ENCODE measurements around the gene LYPD6B. TPM values are rescaled to one million over a fixed set of nuclear protein-coding genes. Genes with fewer than 3 reads are reported as not detected.

The LYPD6B gene
- polyA plus RNA-seq, 2 donors, result 2.3 to 4.9 TPM

DNA sequence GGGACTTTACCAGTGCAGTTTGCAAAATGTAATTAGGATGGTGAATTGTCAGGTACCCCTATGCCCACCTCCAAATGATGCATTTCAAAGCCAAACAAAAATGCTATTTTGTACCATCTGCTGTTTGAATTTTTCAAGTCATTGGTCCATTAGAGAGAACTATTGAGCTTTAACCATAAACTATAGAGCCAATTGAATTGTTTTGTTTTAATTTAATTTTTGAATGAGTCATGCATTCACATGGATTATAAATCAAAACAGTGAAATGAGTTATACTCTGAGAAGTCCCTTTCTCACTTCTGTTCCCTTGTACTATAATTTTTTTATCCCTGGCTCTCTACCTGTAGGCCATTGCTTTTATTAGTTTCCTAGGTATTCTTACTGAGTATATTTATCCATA lies 151.3 kb downstream of the LYPD6B start:
- H3K27ac ChIP-seq (ENCODE audit: low read depth in 2 of 2, low read length in 1 of 2), result no peak overlapping the region
- no peak overlapping the region for H3K4me3 ChIP-seq (ENCODE audit: low read depth in 1 of 2, low read length in 2 of 2)
- no peaks in the 10 kb centered on the region for H3K9me3 ChIP-seq (ENCODE audit: control insufficient read depth in 2 of 2, insufficient read depth in 1 of 2, low read depth in 1 of 2, low read length in 1 of 2)
- H3K27me3 ChIP-seq (ENCODE audit: control insufficient read depth in 1 of 2, insufficient read depth in 2 of 2, low read length in 2 of 2), result no peaks in the 10 kb centered on the region
- H3K36me3 ChIP-seq (ENCODE audit: control insufficient read depth in 2 of 2, insufficient read depth in 2 of 2, low read length in 1 of 2), result no peaks in the 10 kb centered on the region
- H3K4me1 ChIP-seq (ENCODE audit: control insufficient read depth in 2 of 2, insufficient read depth in 2 of 2, low read length in 1 of 2), result no peaks in the 10 kb centered on the region

GRCh38 chr2:149191915-149192314 lies 153.4 kb downstream of the LYPD6B start:
- Histone ChIP-seq H3K36me3 (ENCODE audit: control insufficient read depth in 2 of 2, insufficient read depth in 2 of 2, low read length in 1 of 2) (no peaks in the 10 kb centered on the region), H3K27me3 (ENCODE audit: control insufficient read depth in 1 of 2, insufficient read depth in 2 of 2, low read length in 2 of 2) (no peaks in the 10 kb centered on the region), H3K4me1 (ENCODE audit: control insufficient read depth in 2 of 2, insufficient read depth in 2 of 2, low read length in 1 of 2) (no peaks in the 10 kb centered on the region), H3K9me3 (ENCODE audit: control insufficient read depth in 2 of 2, insufficient read depth in 1 of 2, low read depth in 1 of 2, low read length in 1 of 2) (no peaks in the 10 kb centered on the region), H3K4me3 (ENCODE audit: low read depth in 1 of 2, low read length in 2 of 2) (no peak overlapping the region), H3K27ac (ENCODE audit: low read depth in 2 of 2, low read length in 1 of 2) (no peak overlapping the region)
- 73 to 84% methylated on average over 5 of the region's 5 CpGs for WGBS, 2 donors

DNA sequence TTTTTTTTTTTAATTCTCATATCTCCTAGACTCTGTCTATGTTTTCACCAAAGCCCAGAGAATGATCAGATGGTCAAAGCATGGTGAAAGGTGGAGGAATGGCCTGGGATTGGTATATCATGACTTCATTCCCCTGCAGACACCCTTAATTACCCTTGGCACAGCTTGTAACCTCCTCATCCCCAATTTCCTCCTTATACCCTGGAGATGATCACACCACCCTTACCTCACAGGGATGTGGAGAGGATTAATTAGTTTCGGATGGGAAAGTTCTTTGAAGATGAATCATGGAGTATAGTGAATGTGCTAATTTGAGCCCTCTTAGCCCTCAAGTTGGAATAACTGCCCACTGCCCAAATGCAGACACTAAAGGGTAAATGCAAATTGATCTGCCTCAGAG lies 153.9 kb downstream of the LYPD6B start:
- 48 to 78% methylated on average over 1 of the region's 1 CpG for WGBS, 2 donors
- Histone ChIP-seq H3K4me3 (ENCODE audit: low read depth in 1 of 2, low read length in 2 of 2) (no peak overlapping the region), H3K4me1 (ENCODE audit: control insufficient read depth in 2 of 2, insufficient read depth in 2 of 2, low read length in 1 of 2) (no peaks in the 10 kb centered on the region), H3K36me3 (ENCODE audit: control insufficient read depth in 2 of 2, insufficient read depth in 2 of 2, low read length in 1 of 2) (no peaks in the 10 kb centered on the region), H3K27me3 (ENCODE audit: control insufficient read depth in 1 of 2, insufficient read depth in 2 of 2, low read length in 2 of 2) (no peaks in the 10 kb centered on the region), H3K9me3 (ENCODE audit: control insufficient read depth in 2 of 2, insufficient read depth in 1 of 2, low read depth in 1 of 2, low read length in 1 of 2) (no peaks in the 10 kb centered on the region), H3K27ac (ENCODE audit: low read depth in 2 of 2, low read length in 1 of 2) (no peak overlapping the region)

DNA sequence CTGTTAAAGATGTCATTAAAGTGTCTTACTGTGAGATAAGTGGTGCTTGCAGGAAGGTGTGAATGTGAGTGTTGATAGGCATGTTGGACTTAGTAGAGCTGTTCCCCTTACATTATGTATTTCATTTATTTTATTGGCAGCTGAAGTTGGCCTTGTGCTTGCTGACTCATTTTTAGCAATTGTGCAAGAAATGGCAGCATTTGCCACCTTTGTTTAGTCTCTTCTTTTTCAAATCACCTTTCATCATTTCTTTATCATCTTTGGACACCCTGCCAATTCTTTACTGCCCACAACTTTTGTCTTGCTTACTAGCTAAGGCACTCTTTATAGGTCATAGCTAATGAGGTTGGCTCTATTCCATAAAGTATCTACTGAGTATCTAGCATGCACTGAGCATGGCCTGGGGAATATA lies 161.6 kb downstream of the LYPD6B start:
- Histone ChIP-seq H3K4me3 (ENCODE audit: low read depth in 1 of 2, low read length in 2 of 2) (no peak overlapping the region), H3K4me1 (ENCODE audit: control insufficient read depth in 2 of 2, insufficient read depth in 2 of 2, low read length in 1 of 2) (no peaks in the 10 kb centered on the region), H3K27ac (ENCODE audit: low read depth in 2 of 2, low read length in 1 of 2) (no peak overlapping the region), H3K9me3 (ENCODE audit: control insufficient read depth in 2 of 2, insufficient read depth in 1 of 2, low read depth in 1 of 2, low read length in 1 of 2) (no peaks in the 10 kb centered on the region), H3K27me3 (ENCODE audit: control insufficient read depth in 1 of 2, insufficient read depth in 2 of 2, low read length in 2 of 2) (no peaks in the 10 kb centered on the region), H3K36me3 (ENCODE audit: control insufficient read depth in 2 of 2, insufficient read depth in 2 of 2, low read length in 1 of 2) (no peaks in the 10 kb centered on the region)

- H3K27ac ChIP-seq (ENCODE audit: low read depth in 2 of 2, low read length in 1 of 2), result no peak overlapping the region
- WGBS, 2 donors, result 69 to 79% methylated on average over 4 of the region's 4 CpGs
- H3K9me3 ChIP-seq (ENCODE audit: control insufficient read depth in 2 of 2, insufficient read depth in 1 of 2, low read depth in 1 of 2, low read length in 1 of 2), result no peaks in the 10 kb centered on the region
- no peak overlapping the region for H3K4me3 ChIP-seq (ENCODE audit: low read depth in 1 of 2, low read length in 2 of 2)
- H3K27me3 ChIP-seq (ENCODE audit: control insufficient read depth in 1 of 2, insufficient read depth in 2 of 2, low read length in 2 of 2), result no peaks in the 10 kb centered on the region
- no peaks in the 10 kb centered on the region for H3K36me3 ChIP-seq (ENCODE audit: control insufficient read depth in 2 of 2, insufficient read depth in 2 of 2, low read length in 1 of 2)
- no peaks in the 10 kb centered on the region for H3K4me1 ChIP-seq (ENCODE audit: control insufficient read depth in 2 of 2, insufficient read depth in 2 of 2, low read length in 1 of 2)
These were observed 166.2 kb downstream of the LYPD6B start for GRCh38 chr2:149204686-149205085.

GRCh38 chr2:149205143-149205542 lies 166.6 kb downstream of the LYPD6B start:
- Histone ChIP-seq H3K4me3 (ENCODE audit: low read depth in 1 of 2, low read length in 2 of 2) (no peak overlapping the region), H3K9me3 (ENCODE audit: control insufficient read depth in 2 of 2, insufficient read depth in 1 of 2, low read depth in 1 of 2, low read length in 1 of 2) (no peaks in the 10 kb centered on the region), H3K36me3 (ENCODE audit: control insufficient read depth in 2 of 2, insufficient read depth in 2 of 2, low read length in 1 of 2) (no peaks in the 10 kb centered on the region), H3K27ac (ENCODE audit: low read depth in 2 of 2, low read length in 1 of 2) (no peak overlapping the region), H3K4me1 (ENCODE audit: control insufficient read depth in 2 of 2, insufficient read depth in 2 of 2, low read length in 1 of 2) (no peaks in the 10 kb centered on the region), H3K27me3 (ENCODE audit: control insufficient read depth in 1 of 2, insufficient read depth in 2 of 2, low read length in 2 of 2) (no peaks in the 10 kb centered on the region)
- 78 to 86% methylated on average over 8 of the region's 8 CpGs for WGBS, 2 donors

DNA sequence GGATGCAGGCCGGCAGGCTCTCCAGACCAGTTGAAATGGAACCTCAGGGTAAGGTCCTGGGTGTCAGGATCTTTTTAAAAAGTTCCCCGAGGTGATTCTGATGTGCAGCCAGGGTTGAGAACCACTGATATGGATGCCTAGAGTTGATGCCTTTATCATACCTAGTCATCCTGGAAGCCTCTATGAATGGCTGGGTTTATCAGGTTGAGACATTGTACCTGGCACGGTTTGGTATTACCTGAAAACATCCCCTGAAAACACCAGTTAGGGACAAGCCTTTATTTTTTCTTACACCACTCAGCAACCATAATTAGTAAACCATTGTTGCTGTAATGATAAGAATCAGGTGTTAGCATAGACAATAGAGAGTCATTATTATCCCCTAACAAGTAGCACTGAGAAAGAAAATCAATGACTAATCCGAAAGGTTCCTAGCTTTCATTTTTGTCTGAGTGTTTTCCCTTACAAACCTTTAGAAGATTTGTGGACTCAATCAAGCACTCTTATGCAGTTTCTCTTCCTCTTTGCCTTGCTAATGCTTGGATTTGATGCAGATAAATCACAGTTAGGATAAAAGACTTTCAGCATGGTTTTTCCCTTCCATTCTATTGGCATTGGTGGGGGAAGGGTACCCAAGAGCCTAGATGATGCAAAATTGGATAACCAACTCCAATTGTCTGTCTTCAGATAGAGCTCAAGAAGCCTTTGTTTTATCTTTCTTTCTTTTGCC lies 175.4 kb downstream of the LYPD6B start:
- 83 to 88% methylated on average over 4 of the region's 4 CpGs for WGBS, 2 donors
- no peak overlapping the region for H3K27ac ChIP-seq (ENCODE audit: low read depth in 2 of 2, low read length in 1 of 2)
- no peak overlapping the region for H3K4me3 ChIP-seq (ENCODE audit: low read depth in 1 of 2, low read length in 2 of 2)
- no peaks in the 10 kb centered on the region for H3K27me3 ChIP-seq (ENCODE audit: control insufficient read depth in 1 of 2, insufficient read depth in 2 of 2, low read length in 2 of 2)
- H3K9me3 ChIP-seq (ENCODE audit: control insufficient read depth in 2 of 2, insufficient read depth in 1 of 2, low read depth in 1 of 2, low read length in 1 of 2), result no peaks in the 10 kb centered on the region
- no peaks in the 10 kb centered on the region for H3K36me3 ChIP-seq (ENCODE audit: control insufficient read depth in 2 of 2, insufficient read depth in 2 of 2, low read length in 1 of 2)
- H3K4me1 ChIP-seq (ENCODE audit: control insufficient read depth in 2 of 2, insufficient read depth in 2 of 2, low read length in 1 of 2), result no peaks in the 10 kb centered on the region

DNA sequence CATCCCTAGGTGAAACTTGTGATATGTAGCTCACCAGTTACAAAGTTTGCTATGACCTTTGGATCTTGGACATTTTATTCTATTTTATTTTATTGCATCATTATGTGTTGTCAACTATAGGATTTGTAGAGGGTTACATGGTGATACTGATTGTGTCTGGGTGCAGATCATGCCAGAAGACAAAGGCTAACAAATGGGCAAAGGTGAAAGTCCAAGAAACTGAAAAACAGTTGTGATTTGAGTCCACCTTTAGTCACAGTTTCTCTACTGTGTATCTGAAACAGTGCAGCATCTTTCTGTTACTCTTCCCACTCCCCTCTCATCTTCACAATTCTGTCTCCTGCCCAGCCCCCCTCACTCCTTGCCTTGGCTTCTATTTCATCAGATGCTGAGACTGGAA lies 180.0 kb downstream of the LYPD6B start:
- H3K4me3 ChIP-seq (ENCODE audit: low read depth in 1 of 2, low read length in 2 of 2), result no peak overlapping the region
- H3K36me3 ChIP-seq (ENCODE audit: control insufficient read depth in 2 of 2, insufficient read depth in 2 of 2, low read length in 1 of 2), result no peaks in the 10 kb centered on the region
- H3K4me1 ChIP-seq (ENCODE audit: control insufficient read depth in 2 of 2, insufficient read depth in 2 of 2, low read length in 1 of 2), result peaks cover 0 to 3% of the 10 kb centered on the region in 2 donors
- H3K9me3 ChIP-seq (ENCODE audit: control insufficient read depth in 2 of 2, insufficient read depth in 1 of 2, low read depth in 1 of 2, low read length in 1 of 2), result no peaks in the 10 kb centered on the region
- H3K27ac ChIP-seq (ENCODE audit: low read depth in 2 of 2, low read length in 1 of 2), result no peak overlapping the region
- H3K27me3 ChIP-seq (ENCODE audit: control insufficient read depth in 1 of 2, insufficient read depth in 2 of 2, low read length in 2 of 2), result no peaks in the 10 kb centered on the region

DNA sequence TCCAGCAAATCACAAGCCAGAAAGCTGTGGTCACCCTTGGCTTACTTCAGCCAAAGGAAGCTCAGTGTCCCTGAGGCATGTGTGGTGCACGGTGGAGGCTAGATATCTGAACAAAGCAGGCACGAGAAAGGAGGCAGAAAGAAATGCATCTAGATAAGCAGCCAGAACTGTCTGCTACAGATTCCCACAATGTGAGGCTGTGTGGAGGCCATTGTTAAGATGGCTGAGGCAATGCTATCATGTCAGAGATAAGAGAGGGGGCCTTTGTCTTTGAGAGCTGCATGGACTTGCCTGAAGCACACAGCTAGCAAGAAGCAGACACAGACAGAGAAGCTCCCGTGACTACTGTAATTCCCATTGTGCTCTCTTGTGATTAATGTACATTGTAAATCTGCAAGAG lies 181.4 kb downstream of the LYPD6B start:
- Histone ChIP-seq H3K4me1 (ENCODE audit: control insufficient read depth in 2 of 2, insufficient read depth in 2 of 2, low read length in 1 of 2) (peaks cover 0 to 3% of the 10 kb centered on the region in 2 donors), H3K27ac (ENCODE audit: low read depth in 2 of 2, low read length in 1 of 2) (no peak overlapping the region), H3K36me3 (ENCODE audit: control insufficient read depth in 2 of 2, insufficient read depth in 2 of 2, low read length in 1 of 2) (no peaks in the 10 kb centered on the region), H3K9me3 (ENCODE audit: control insufficient read depth in 2 of 2, insufficient read depth in 1 of 2, low read depth in 1 of 2, low read length in 1 of 2) (no peaks in the 10 kb centered on the region), H3K27me3 (ENCODE audit: control insufficient read depth in 1 of 2, insufficient read depth in 2 of 2, low read length in 2 of 2) (no peaks in the 10 kb centered on the region), H3K4me3 (ENCODE audit: low read depth in 1 of 2, low read length in 2 of 2) (no peak overlapping the region)
- WGBS, 2 donors, result 57 to 75% methylated on average over 3 of the region's 3 CpGs

DNA sequence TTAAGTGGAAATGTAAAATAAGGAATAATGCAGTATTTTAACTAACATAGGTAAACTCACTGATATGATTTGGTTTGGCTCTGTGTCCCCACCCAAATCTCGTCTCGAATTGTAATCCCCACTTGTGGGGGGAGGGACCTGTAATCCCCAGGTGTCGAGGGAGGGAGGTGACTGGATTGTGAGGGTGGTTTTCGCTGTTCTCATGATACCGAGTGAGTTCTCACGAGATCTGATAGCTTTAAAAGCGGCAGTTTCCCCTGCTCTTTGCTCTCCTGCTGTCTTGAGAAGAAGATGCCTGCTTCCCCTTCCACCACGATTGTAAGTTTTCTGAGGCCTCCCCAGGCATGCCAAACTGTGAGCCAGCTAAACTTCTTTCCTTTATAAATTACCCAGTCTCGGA lies 182.5 kb downstream of the LYPD6B start:
- no peak overlapping the region for H3K27ac ChIP-seq (ENCODE audit: low read depth in 2 of 2, low read length in 1 of 2)
- 83 to 89% methylated on average over 9 of the region's 9 CpGs for WGBS, 2 donors
- H3K36me3 ChIP-seq (ENCODE audit: control insufficient read depth in 2 of 2, insufficient read depth in 2 of 2, low read length in 1 of 2), result no peaks in the 10 kb centered on the region
- H3K4me3 ChIP-seq (ENCODE audit: low read depth in 1 of 2, low read length in 2 of 2), result no peak overlapping the region
- peaks cover 0 to 3% of the 10 kb centered on the region in 2 donors for H3K4me1 ChIP-seq (ENCODE audit: control insufficient read depth in 2 of 2, insufficient read depth in 2 of 2, low read length in 1 of 2)
- H3K9me3 ChIP-seq (ENCODE audit: control insufficient read depth in 2 of 2, insufficient read depth in 1 of 2, low read depth in 1 of 2, low read length in 1 of 2), result no peaks in the 10 kb centered on the region
- H3K27me3 ChIP-seq (ENCODE audit: control insufficient read depth in 1 of 2, insufficient read depth in 2 of 2, low read length in 2 of 2), result no peaks in the 10 kb centered on the region

Data from esophagus (tissue), 2 donors.